Chondrocyte (in vitro differentiated cells): ENCODE data around the gene THAP3. TPM values are rescaled to one million over a fixed set of nuclear protein-coding genes. Genes with fewer than 3 reads are reported as not detected.

Experiments
- DNase-seq: peaks from one replicate; pipeline ENCODE4 v3.0.0; 2021; ENCODE audit warnings: mixed read lengths, low spot score
- H3K27ac Mint-ChIP-seq: one replicate; pipeline ENCODE4 v1.8.0; 2021; ENCODE audit warnings: mild to moderate bottlenecking, moderate library complexity, mixed read lengths; ENCODE audit not compliant: unreplicated experiment
- H3K27me3 Mint-ChIP-seq: 2 replicates; pipeline ENCODE4 v1.8.0; 2021; ENCODE audit warnings: low read depth, mixed read lengths
- H3K36me3 Mint-ChIP-seq: 2 replicates; pipeline ENCODE4 v1.8.0; 2021; ENCODE audit warnings: low read depth, mixed read lengths
- H3K4me1 Mint-ChIP-seq: 2 replicates; pipeline ENCODE4 v1.8.0; 2021; ENCODE audit warnings: low read depth, mild to moderate bottlenecking, mixed read lengths
- H3K4me3 Mint-ChIP-seq: one replicate; pipeline ENCODE4 v1.8.0; 2021; ENCODE audit warnings: mild to moderate bottlenecking, moderate library complexity, mixed read lengths; ENCODE audit not compliant: unreplicated experiment
- H3K9me3 Mint-ChIP-seq: 2 replicates; pipeline ENCODE4 v1.8.0; 2021; ENCODE audit warnings: low read depth, mixed read lengths
- total RNA-seq: library from RNA; stranded (reverse); gene quantifications from 3 replicates; pipeline ENCODE4 v1.2.1, GENCODE V29; 2021
- TF ChIP-seq, protein P1 (sequence below): fragments of 200-600 bp; sonication (generic); IDR thresholded peaks from 2 replicates; pipeline ENCODE4 v1.5.0; 2021; ENCODE audit warnings: antibody characterized with exemption, mild to moderate bottlenecking, moderate library complexity

THAP3 gene
- total RNA-seq, 1 donor from 2014 or later: 12.9 TPM

DNA sequence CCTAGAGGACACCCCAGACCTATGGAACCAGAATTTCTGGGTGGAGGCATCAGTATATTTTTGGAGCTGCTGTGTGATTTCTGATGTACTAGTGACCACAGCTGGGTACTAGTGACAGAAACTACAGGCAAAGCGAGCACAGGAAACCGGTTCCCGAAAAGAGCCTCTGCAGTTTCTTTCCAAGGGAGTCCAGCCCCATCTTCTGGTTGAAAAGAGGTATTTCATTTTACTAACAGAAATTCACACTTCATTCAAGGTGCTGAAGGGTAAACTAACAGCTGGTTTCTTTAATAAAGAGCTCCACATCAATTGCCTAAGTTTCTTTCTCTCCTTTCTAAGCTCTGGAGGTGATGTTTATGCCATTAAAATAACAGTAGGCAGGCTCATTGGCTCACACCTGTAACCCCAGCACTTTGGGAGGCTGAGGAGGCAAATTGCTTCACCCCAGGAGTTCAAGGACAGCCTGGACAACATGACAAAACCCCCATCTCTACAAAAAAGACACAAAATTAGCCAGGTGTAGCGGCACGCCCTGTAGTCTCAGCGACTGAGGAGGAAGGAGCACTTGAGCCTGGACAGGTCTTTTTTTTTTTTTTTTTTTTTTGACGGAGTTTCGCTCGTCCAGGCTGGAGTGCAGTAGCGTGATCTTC lies 22.0 kb downstream of the THAP3 start:
- no peak for DNase-seq
- H3K27me3 Mint-ChIP-seq: no peaks in the 10 kb centered on the region
- H3K4me1 Mint-ChIP-seq: no peaks in the 10 kb centered on the region
- peaks cover 14% of the 10 kb centered on the region for H3K36me3 Mint-ChIP-seq
- no peak overlapping the region for H3K27ac Mint-ChIP-seq
- TF ChIP-seq, protein P1, sequence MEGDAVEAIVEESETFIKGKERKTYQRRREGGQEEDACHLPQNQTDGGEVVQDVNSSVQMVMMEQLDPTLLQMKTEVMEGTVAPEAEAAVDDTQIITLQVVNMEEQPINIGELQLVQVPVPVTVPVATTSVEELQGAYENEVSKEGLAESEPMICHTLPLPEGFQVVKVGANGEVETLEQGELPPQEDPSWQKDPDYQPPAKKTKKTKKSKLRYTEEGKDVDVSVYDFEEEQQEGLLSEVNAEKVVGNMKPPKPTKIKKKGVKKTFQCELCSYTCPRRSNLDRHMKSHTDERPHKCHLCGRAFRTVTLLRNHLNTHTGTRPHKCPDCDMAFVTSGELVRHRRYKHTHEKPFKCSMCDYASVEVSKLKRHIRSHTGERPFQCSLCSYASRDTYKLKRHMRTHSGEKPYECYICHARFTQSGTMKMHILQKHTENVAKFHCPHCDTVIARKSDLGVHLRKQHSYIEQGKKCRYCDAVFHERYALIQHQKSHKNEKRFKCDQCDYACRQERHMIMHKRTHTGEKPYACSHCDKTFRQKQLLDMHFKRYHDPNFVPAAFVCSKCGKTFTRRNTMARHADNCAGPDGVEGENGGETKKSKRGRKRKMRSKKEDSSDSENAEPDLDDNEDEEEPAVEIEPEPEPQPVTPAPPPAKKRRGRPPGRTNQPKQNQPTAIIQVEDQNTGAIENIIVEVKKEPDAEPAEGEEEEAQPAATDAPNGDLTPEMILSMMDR: peak; percentile 85
- H3K9me3 Mint-ChIP-seq: no peaks in the 10 kb centered on the region
- no peak overlapping the region for H3K4me3 Mint-ChIP-seq

DNA sequence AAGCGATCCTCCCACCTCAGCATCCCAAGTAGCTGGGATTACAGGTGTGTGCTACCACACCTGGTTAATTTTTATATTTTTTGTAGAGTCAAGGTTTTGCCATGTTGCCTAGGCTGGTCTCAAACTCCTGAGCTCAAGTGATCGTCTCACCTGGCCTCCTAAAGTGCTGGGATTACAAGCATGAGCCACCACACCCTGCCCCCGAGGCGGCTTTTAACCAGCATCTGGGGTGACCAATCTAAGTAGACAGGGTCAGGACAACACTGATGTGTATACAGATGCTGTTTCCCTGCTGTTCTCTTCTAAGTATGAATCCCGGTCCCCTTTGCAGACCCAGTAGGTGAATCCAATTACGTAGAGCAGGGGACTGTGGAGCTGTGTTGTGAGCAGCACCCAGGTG lies 23.9 kb downstream of the THAP3 start:
- no peaks in the 10 kb centered on the region for H3K9me3 Mint-ChIP-seq
- H3K4me3 Mint-ChIP-seq: no peak overlapping the region
- TF ChIP-seq, protein P1: no peak
- no peak for DNase-seq
- no peaks in the 10 kb centered on the region for H3K4me1 Mint-ChIP-seq
- no peaks in the 10 kb centered on the region for H3K27me3 Mint-ChIP-seq
- H3K27ac Mint-ChIP-seq: no peak overlapping the region
- H3K36me3 Mint-ChIP-seq: peaks cover 10% of the 10 kb centered on the region

DNA sequence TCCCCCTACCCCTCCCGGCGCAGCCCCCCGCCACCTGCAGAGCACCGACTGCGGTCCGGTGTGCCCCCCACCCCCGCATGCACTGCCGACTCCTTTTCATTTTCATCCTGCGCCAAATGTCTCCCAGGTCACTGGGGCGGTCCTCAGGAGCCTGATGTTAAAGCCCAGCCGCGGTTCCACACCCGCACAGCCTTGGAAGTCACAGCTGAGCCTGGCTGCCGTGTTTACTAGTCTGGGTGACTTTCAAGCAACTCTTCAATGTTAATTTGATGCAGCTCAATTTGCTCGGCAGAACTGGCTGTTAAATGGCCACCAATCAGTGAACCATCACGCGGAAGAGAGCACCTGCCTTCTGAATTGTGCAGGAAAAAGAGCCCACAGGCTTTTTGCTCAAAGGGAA lies 27.2 kb downstream of the THAP3 start:
- no peaks in the 10 kb centered on the region for H3K27me3 Mint-ChIP-seq
- peaks cover 9% of the 10 kb centered on the region for H3K36me3 Mint-ChIP-seq
- no peak for DNase-seq

DNA sequence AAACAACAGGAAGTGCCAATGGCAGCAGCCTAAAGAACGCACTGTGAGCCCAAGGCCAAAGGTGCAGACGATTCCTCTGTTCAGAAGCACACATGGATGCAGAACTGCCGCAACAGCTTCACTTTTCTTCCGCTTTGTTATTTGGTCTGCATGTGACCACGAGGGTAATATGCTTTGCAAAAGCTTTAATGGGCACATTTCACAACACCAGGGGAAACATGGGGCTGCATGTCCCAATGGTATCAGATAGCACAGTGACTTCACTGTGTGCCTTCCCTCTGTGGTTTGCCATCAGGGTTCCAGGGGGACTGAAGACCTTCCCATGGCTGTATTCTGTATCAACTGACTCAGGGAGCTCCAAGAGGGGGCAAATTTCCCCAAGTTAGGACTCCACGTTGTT lies 28.3 kb downstream of the THAP3 start:
- H3K36me3 Mint-ChIP-seq: peaks cover 10% of the 10 kb centered on the region
- TF ChIP-seq, protein P1: no peak
- no peak overlapping the region for H3K27ac Mint-ChIP-seq
- no peak for DNase-seq
- H3K4me3 Mint-ChIP-seq: no peak overlapping the region
- H3K9me3 Mint-ChIP-seq: no peaks in the 10 kb centered on the region
- H3K27me3 Mint-ChIP-seq: no peaks in the 10 kb centered on the region
- peaks cover 6% of the 10 kb centered on the region for H3K4me1 Mint-ChIP-seq

More for the DNA sequence above, 27.2 kb downstream of the THAP3 start:
- TF ChIP-seq, protein P1: no peak
- Mint-ChIP-seq H3K4me1 (peaks cover 6% of the 10 kb centered on the region), H3K4me3 (no peak overlapping the region), H3K9me3 (no peaks in the 10 kb centered on the region), H3K27ac (no peak overlapping the region)

DNA sequence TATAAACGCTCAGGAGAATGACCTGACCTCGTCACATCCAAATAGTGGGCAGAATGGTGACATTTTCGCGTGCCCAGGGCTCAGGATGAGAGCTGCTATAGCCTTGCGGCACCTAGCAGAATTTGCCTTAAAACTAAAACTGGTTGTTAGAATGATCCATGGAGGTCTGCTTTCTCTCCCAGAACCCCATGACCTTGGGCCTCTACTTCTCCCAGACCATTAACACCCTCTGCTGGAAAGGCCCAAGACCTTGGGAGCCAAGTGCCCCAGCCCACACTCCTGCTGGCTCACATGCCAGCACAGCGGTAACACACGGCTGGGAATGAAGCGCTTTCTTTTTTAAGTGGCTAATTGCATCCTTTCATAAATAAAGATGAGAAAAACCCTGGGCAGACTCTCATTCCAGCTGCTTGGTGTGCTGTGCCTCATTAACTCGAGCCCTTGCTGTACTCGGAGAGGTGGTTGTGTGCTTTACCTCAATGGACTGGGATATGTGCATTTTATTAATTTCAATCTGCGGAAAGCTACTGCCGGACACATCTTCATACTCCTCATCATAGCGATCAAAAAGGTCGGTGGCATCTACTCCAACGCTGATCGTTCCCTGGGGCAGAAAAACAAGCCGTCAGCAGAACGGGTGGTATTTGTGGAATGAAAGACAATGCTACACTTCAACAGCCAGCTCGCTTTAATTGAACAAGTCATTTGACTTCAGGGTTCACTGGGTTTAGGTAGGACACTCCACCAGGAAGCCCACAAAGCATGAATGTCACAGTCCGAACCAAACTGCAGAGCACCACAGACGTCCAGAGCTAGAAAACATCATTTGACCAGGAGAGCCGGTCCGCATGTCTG lies 29.0 kb downstream of the THAP3 start:
- no peaks in the 10 kb centered on the region for H3K9me3 Mint-ChIP-seq
- no peaks in the 10 kb centered on the region for H3K27me3 Mint-ChIP-seq
- no peak overlapping the region for H3K4me3 Mint-ChIP-seq
- peaks cover 12% of the 10 kb centered on the region for H3K36me3 Mint-ChIP-seq
- no peak overlapping the region for H3K27ac Mint-ChIP-seq
- DNase-seq: no peak
- TF ChIP-seq, protein P1: no peak
- peaks cover 6% of the 10 kb centered on the region for H3K4me1 Mint-ChIP-seq
